ENCODE results near the gene RHBDD1. TPM values are rescaled to one million over a fixed set of nuclear protein-coding genes. Genes with fewer than 3 reads are reported as not detected.

The RHBDD1 gene
- total RNA-seq, 4 donors from 2014 or later, result 7.8 to 28.9 (median 18.0) TPM

- H3K4me3 ChIP-seq (ENCODE audit: low read depth, poor library complexity, severe bottlenecking), result no peak overlapping the region
- 11 to 28% methylated on average over 33 of the region's 33 CpGs for WGBS, 2 donors
- TF ChIP-seq POLR2A (IDR thresholded peaks at IDR 0.05) (no peak), CTCF (IDR thresholded peaks at IDR 0.05) (no peak)
- intact Hi-C loops (cut with DNase I; ENCODE audit: low total_unique reads), result loop anchor here (10.0 kb wide), 2 partner anchors 184 to 916 kb away; no protein-coding TSS in a partner anchor
- peak; percentile 46 to 94 for DNase-seq (ENCODE audit: low spot score in 2 of 2)
These were observed 34.7 kb upstream of the RHBDD1 start for GRCh38 chr2:226800941-226801784.

- no peak for TF ChIP-seq POLR2A (IDR thresholded peaks at IDR 0.05)
- TF ChIP-seq CTCF (IDR thresholded peaks at IDR 0.05), result peak in 1 of 3 donors; percentile 40
- no peak overlapping the region for H3K4me3 ChIP-seq (ENCODE audit: low read depth, poor library complexity, severe bottlenecking)
- 0 to 1% methylated on average over 4 of the region's 4 CpGs for WGBS, 2 donors
- intact Hi-C loops (cut with DNase I; ENCODE audit: low total_unique reads), result loop anchor here (10.0 kb wide), 2 partner anchors 182 to 918 kb away; no protein-coding TSS in a partner anchor
- DNase-seq (ENCODE audit: low spot score in 2 of 2), result no peak
These were observed 33.3 kb upstream of the RHBDD1 start for GRCh38 chr2:226802573-226802972.

- no peak for DNase-seq (ENCODE audit: low spot score in 2 of 2)
- intact Hi-C loops (cut with DNase I; ENCODE audit: low total_unique reads), result loop anchor here (10.0 kb wide), 2 partner anchors 181 to 919 kb away; no protein-coding TSS in a partner anchor
- no peak for TF ChIP-seq POLR2A (IDR thresholded peaks at IDR 0.05)
- no peak for TF ChIP-seq CTCF (IDR thresholded peaks at IDR 0.05)
- 57 to 82% methylated on average over 1 of the region's 1 CpG for WGBS, 2 donors
- H3K4me3 ChIP-seq (ENCODE audit: low read depth, poor library complexity, severe bottlenecking), result no peak overlapping the region
These were observed 32.4 kb upstream of the RHBDD1 start for GRCh38 chr2:226803410-226803809.

GRCh38 chr2:226813148-226813701 lies 22.6 kb upstream of the RHBDD1 start:
- WGBS, 2 donors, result 91 to 97% methylated on average over 1 of the region's 1 CpG
- no peak for DNase-seq (ENCODE audit: low spot score in 2 of 2)
- TF ChIP-seq POLR2A (IDR thresholded peaks at IDR 0.05) (no peak), CTCF (IDR thresholded peaks at IDR 0.05) (no peak)
- no peak overlapping the region for H3K4me3 ChIP-seq (ENCODE audit: low read depth, poor library complexity, severe bottlenecking)
- intact Hi-C loops (cut with DNase I; ENCODE audit: low total_unique reads), result no loop called here

GRCh38 chr2:226818930-226819329 lies 16.9 kb upstream of the RHBDD1 start:
- no peak for DNase-seq (ENCODE audit: low spot score in 2 of 2)
- TF ChIP-seq POLR2A (IDR thresholded peaks at IDR 0.05) (no peak), CTCF (IDR thresholded peaks at IDR 0.05) (no peak)
- 24 to 34% methylated on average over 3 of the region's 3 CpGs for WGBS, 2 donors
- H3K4me3 ChIP-seq (ENCODE audit: low read depth, poor library complexity, severe bottlenecking), result no peak overlapping the region
- intact Hi-C loops (cut with DNase I; ENCODE audit: low total_unique reads), result no loop called here

All from lower leg skin (tissue), 4 donors.